ENCODE measurements around the gene TMTC3. TPM values are rescaled to one million over a fixed set of nuclear protein-coding genes. Genes with fewer than 3 reads are reported as not detected.

The TMTC3 gene
- total and polyA plus RNA-seq, 2 experiments from 2014 or later, result 7.0 to 33.7 TPM

DNA sequence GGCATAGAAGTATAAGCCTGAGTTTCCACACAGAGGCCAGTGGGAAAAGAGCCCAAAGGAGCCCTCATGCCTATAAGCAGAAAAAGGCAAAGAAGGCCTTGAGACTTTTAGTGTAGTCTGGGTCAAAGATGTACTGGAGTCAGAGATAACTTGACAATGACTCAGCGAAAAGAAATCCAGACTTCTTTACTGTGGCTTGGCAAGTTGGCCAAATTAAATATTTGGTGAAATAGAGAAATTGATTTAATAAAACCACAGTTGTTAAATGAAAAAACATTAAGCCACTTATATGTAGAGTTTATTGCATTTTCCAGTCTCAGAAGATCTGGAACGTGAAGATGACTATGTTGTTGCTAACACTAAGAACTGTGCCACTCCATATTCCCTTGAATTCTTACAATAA, 105.1 kb downstream of the TMTC3 start:
- Histone ChIP-seq H3K4me2 (no peak overlapping the region), H4K20me1 (ENCODE audit: insufficient read depth, poor library complexity, severe bottlenecking) (no peaks in the 10 kb centered on the region), H3K4me3 (no peak overlapping the region), H3K79me2 (no peaks in the 10 kb centered on the region), H3K27ac (no peak overlapping the region), H3K9me3 (ENCODE audit: low read depth) (no peaks in the 10 kb centered on the region), H3K27me3 (no peaks in the 10 kb centered on the region), H3K9me2 (replicated peaks; ENCODE audit: insufficient read depth) (no peaks in the 10 kb centered on the region), H2AFZ (no peak overlapping the region), H3K36me3 (replicated peaks; ENCODE audit: insufficient read depth, low read depth) (no peaks in the 10 kb centered on the region), H3K4me1 (ENCODE audit: insufficient read depth) (no peaks in the 10 kb centered on the region)
- WGBS (ENCODE audit: low lambda C conversion rate, missing lambda C conversion rate), result 85% methylated on average over 2 of the region's 2 CpGs
- no peak for TF ChIP-seq EZH2 (IDR thresholded peaks at IDR 0.05; ENCODE audit: borderline replicate concordance)
- no peak for TF ChIP-seq EZH2phosphoT487 (IDR thresholded peaks at IDR 0.05; ENCODE audit: low read depth, severe bottlenecking, unreplicated experiment)
- TF ChIP-seq, protein P1, sequence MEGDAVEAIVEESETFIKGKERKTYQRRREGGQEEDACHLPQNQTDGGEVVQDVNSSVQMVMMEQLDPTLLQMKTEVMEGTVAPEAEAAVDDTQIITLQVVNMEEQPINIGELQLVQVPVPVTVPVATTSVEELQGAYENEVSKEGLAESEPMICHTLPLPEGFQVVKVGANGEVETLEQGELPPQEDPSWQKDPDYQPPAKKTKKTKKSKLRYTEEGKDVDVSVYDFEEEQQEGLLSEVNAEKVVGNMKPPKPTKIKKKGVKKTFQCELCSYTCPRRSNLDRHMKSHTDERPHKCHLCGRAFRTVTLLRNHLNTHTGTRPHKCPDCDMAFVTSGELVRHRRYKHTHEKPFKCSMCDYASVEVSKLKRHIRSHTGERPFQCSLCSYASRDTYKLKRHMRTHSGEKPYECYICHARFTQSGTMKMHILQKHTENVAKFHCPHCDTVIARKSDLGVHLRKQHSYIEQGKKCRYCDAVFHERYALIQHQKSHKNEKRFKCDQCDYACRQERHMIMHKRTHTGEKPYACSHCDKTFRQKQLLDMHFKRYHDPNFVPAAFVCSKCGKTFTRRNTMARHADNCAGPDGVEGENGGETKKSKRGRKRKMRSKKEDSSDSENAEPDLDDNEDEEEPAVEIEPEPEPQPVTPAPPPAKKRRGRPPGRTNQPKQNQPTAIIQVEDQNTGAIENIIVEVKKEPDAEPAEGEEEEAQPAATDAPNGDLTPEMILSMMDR (IDR thresholded peaks at IDR 0.05; ENCODE audit: poor library complexity), result no peak
- DNase-seq (ENCODE audit: low spot score), result no peak

DNA sequence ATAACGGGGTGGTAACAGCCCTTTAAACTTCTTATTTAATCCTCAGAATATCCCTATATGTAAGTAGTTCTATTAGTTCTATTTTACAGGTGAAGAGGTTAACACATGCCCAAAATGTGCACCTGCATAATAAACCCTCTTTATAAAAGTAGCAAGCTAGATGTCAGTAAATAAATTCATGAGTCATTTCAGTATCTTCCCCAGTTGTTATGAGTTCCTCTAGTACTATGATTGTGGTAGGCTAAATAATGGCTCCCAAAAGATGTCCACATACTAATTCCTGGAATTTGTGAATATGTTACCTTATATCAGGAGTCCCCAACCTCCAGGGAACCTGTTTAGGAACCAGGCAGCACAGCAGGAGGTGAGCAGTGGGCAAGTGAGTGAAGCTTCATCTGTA, 106.5 kb downstream of the TMTC3 start:
- Histone ChIP-seq H3K79me2 (no peaks in the 10 kb centered on the region), H3K9me2 (replicated peaks; ENCODE audit: insufficient read depth) (no peaks in the 10 kb centered on the region), H3K4me2 (no peak overlapping the region), H2AFZ (no peak overlapping the region), H3K9me3 (ENCODE audit: low read depth) (no peaks in the 10 kb centered on the region), H3K27ac (no peak overlapping the region), H3K36me3 (replicated peaks; ENCODE audit: insufficient read depth, low read depth) (no peaks in the 10 kb centered on the region), H3K27me3 (no peaks in the 10 kb centered on the region), H4K20me1 (ENCODE audit: insufficient read depth, poor library complexity, severe bottlenecking) (no peaks in the 10 kb centered on the region), H3K4me1 (ENCODE audit: insufficient read depth) (no peaks in the 10 kb centered on the region), H3K4me3 (no peak overlapping the region)
- WGBS (ENCODE audit: low lambda C conversion rate, missing lambda C conversion rate), result 96% methylated on average over 1 of the region's 1 CpG
- TF ChIP-seq EZH2phosphoT487 (IDR thresholded peaks at IDR 0.05; ENCODE audit: low read depth, severe bottlenecking, unreplicated experiment) (no peak), EZH2 (IDR thresholded peaks at IDR 0.05; ENCODE audit: borderline replicate concordance) (no peak)
- TF ChIP-seq, protein P1 (IDR thresholded peaks at IDR 0.05; ENCODE audit: poor library complexity), result no peak
- DNase-seq (ENCODE audit: low spot score), result no peak

Other genes starting within 250 kb of the TMTC3 start
- gene C12orf50, start 112.9 kb upstream of the TMTC3 start, total RNA-seq, result 0.40 TPM in 1 of 2 replicates, not detected in the other
- not detected in 2 replicates for gene C12orf50, start 112.9 kb upstream of the TMTC3 start, polyA plus RNA-seq
- 14.4 and 17.0 TPM in 2 replicates for gene CEP290, start 219 bp upstream of the TMTC3 start, total RNA-seq
- gene CEP290, start 219 bp upstream of the TMTC3 start, polyA plus RNA-seq, result 12.1 and 12.2 TPM in 2 replicates